HG03521 (cell line): ENCODE data around the gene FAM83D.
"Not testable (repeated sequence)": the region's sequence is repeated elsewhere in the genome, so short reads cannot be mapped to it uniquely, and the experiment has no call there.

Source experiments
- ATAC-seq: cut with Tn5 transposase; IDR thresholded peaks from one replicate; pipeline ENCODE4 v1.9.1; 2021; ENCODE audit warnings: mild to moderate bottlenecking, moderate library complexity; ENCODE audit not compliant: unreplicated experiment

FAM83D gene

DNA sequence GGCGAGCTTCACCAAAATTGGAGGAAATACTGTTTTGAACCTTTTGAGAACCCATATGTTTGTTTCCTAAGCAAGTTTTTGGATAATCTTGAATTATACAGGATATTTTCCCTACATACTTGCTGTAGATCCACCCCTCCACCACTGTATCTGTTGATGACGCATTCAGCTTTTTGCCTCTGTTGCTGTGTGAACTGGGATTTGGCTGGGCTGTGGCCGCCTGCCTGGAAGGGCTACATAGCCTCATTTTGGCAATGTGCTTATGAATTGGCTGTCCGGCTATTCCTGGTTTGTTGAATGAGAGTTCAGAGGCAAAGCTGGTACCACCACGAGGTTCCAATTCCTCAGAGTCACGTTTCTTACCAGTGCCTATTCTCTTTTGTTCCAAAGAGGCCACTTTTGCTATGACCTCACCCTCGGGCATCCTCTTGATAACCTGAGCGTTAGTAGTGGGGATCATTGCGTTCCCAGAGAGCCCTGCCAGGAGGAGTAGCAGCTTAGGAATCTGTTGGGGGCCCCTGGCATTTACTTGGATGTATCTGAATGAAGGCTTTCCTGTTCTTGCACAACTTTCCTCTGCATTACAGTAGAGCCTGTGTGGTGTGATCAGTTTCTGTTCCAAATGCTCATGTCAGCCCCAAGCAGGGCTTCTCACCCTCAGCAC is 6.4 kb downstream of the FAM83D start:
- ATAC-seq: no peak

DNA sequence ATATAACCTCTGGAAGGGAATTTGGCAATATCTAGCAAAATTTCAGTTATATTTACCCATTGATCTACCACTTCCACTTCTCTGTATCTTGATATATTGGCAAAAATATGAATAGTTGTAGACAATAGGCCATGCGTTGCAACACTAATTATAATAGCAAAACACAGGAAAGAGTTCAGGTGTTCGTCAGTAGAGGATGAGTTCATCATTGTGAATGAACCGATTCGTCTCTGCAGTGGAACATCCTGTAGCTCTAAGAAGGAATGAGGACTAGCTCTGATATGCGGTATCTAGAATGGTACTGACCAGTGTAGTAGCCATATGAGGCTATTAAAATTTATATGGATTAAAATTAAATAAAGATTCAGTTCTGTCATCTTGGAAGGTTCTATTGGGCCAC is 8.3 kb downstream of the FAM83D start:
- ATAC-seq: no peak

DNA sequence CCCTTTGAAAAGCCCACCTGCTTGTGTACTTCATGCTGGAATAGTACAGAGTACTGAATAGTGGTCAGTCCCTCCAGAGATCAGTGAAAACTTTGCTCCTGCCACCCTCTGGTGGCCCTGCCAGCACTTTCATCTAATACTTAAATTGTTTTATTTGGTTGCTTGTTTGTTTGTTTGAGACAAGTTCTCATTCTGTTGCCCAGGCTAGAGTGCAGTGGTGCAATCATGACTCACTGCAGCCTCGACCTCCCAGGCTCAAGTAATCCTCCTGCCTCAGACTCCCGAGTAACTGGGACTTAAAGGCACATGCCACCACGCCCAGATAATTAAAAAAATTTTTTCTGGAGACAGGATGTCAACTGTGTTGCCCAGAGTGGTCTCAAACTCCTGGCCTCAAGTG is 9.1 kb downstream of the FAM83D start:
- no peak for ATAC-seq

DNA sequence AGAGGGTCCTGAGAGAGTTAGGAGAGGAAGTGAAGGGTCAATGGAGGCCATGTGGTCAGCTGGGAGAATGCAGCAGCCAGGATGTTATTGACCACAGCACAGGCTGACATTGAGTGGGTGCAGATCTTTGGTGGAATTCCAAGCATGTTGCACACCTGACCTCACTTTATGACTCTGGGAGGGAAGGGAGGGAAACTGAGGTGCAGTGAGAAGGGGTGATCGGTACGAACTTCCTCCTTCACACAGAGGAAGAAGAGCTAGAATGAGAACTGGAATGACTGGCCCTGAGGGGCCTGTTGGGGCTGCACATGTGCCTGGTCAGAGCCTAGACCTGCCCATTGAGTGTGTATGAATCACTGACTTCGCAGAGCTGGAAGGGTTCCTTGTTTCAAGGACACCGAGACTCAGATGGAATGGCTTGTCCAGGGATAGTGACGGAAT is 9.8 kb downstream of the FAM83D start:
- ATAC-seq: no peak

DNA sequence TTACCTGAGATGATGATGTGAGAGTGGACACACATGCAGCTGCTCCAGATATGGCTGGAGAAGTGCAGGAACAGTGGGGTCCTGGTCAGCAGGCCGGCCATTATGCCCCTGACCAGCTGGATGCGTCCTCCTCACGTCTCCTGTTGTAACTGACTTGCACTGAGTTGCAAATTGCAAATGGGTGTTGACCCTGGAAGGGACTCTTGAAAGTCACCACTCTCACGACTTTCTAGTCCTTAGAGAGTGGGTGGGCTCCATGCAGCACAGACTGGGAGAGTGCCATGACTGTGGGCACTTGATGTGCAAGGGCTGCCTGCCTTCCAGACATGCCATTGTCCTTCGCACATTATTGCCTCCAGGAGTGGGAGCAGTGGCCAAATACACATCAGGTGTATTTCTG is 10.8 kb downstream of the FAM83D start:
- no peak for ATAC-seq

DNA sequence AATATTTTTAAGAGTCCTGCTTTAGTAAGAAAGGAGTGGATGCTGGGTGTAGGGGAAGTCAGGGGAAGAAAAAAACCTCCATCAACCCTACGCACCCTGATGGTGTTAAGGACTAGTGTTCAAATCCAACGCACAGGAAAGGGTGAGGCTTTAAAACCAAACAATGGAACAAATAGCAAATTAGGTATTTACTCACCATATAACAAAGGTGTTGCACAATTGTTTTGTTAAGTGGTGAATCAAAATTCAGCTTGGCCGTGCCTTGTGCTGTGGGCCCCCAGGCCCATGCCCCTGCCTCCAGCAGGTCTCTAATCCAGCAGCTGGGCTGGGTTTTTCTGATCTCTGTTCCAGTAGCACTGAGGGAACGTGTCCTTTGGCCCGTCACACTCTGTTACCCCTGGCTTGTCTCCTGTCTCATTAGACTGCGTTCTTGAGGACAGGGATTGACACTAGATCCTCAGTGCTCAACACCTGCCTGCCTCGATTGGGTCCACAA is 11.8 kb downstream of the FAM83D start:
- no peak for ATAC-seq

DNA sequence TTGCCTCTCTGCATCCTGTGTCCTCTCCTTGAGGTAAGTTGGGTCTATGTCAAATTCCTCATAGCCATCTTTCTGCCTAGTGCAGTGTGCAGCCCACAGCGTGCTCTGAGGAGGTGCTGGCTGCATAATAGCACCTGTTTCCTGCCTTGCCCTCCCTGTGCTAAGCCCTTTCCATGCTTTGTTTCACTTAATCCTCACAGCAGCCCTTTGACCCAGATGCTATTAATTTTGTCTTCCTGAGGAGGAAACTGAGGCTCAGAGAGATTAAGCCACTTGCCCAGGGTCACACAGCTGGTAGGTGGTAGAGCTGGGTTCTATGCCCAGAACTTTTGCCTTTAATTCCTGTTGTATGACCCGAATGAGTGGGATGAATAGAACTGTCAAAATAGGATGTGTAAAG is 13.5 kb downstream of the FAM83D start:
- ATAC-seq: no peak

DNA sequence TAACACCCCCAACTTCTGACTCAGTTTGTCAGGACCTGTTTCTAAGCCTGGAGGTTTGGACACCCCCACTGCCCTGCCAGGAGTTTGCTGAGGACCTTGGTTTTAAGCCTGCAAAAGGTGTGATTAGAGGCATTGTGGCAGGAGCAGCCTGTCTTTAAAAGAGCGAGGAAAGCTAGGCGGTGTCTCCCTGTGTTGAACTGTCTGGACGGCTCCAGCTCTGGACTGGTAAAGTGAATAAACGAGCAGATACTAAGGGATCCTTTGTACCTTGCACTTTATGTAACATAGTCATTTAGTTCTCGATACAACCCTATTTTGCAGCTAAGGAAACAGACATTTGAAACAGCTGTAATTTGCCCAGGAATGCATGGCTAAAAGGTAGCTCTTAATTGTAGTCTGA is 14.4 kb downstream of the FAM83D start:
- ATAC-seq: no peak

DNA sequence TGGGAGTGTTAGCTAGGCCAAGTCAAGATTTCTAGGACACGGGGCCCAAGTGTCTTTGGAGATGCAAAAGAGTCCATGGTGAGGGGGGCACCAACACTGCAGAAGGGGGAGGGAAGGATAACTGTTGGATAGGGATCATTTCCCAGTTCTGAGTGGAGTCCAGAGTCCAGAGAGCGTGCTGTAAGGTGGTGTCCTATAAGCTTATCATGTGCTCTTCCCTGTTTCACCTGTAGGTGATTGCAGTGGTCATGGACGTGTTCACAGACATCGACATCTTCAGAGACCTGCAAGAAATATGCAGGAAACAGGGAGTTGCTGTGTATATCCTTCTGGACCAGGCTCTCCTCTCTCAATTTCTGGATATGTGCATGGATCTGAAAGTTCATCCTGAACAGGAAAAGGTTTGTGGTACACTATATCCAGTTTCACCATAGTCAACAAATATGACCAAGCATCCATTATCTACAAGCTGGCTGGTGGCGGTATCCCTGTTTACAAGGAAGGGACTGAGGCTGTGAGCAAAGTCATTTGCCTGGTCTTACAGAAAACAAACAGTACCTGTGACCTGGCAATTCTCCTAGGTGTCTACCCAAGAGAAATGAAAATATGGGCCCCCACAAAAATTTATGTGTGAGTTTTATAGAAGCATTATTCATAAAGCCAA is 15.6 kb downstream of the FAM83D start:
- no peak for ATAC-seq

DNA sequence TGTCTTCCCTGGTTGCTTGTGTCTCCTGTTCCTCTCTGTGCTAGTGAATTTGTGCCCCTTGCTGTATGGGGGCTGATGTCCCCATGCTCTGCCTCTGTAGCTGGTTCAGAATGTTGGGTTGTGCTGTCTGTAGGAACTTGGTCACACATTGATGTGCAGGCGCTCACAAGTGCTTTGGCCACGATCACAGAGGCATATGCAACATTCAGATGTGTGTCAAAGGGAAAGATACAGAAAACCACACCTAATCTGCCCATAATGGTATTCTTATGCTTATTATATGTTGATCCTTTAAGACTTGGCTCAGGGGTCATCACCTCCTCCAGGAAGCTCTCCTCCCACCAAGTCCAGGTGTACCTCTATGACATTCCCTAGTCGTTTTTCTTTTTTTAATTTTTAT is 18.8 kb downstream of the FAM83D start:
- ATAC-seq: no peak

DNA sequence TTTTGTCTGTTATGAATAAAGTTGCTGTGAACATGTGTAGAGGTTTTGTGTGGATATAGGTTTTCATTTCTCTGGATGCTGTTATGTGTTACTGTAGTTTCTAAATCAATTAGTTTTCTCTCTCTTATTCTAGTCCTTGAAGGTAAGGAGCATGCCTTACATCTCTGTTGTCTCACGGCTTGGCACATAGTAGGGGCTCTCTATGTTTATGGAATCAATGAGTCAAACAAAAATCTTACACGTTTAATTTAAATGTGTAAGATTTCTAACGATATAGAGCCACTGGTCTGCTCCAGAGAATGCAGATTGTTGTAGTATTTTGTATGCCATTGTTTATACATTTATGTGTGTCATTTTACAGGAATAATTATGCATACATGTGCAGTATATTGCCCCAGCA is 20.6 kb downstream of the FAM83D start:
- no peak for ATAC-seq

DNA sequence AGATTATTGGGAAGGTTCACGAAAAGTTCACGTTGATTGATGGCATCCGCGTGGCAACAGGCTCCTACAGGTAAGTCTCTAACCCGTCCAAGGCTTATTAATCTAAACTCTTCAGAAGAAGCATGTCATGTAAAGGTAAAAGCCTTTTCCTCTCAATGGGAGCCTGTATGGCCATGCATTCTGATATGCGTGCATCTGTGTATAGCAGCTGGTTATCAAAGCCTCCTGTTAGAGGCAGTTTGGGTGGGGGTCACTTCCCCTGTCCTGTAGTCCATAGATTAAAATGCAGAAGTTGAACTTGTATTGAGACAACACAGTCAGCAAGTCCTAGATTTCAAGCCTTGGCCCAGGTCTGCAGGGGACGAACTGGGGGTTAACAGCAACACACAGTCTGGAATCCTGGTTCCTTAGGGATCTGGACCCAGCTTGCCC is 21.7 kb downstream of the FAM83D start:
- no peak for ATAC-seq

DNA sequence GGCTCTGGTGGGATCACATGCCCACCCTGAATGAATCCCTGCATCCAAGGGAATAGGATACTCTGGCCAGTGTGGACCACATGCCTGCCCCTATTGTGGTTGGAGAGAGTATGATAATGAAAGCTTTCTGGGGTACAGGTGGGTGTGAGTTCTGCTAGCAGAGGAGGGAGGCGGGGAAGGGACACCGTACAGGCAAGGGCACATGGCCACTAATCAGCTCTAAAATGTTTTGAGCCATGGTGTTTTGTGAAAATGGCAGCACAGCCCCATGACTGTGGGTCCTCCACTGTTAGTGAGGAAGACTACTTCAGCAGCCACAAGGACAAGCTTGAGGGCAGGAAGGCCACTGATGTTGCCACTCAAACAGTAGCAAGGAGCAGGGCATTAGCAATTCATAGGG is 24.0 kb downstream of the FAM83D start:
- no peak for ATAC-seq

DNA sequence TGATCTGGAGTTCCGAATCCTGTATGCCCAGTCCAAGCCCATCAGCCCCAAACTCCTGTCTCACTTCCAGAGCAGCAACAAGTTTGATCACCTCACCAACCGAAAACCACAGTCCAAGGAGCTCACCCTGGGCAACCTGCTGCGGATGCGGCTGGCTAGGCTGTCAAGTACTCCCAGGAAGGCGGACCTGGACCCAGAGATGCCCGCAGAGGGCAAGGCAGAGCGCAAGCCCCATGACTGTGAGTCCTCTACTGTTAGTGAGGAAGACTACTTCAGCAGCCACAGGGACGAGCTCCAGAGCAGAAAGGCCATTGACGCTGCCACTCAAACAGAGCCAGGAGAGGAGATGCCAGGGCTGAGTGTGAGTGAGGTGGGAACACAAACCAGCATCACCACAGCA is 25.4 kb downstream of the FAM83D start:
- no peak for ATAC-seq

DNA sequence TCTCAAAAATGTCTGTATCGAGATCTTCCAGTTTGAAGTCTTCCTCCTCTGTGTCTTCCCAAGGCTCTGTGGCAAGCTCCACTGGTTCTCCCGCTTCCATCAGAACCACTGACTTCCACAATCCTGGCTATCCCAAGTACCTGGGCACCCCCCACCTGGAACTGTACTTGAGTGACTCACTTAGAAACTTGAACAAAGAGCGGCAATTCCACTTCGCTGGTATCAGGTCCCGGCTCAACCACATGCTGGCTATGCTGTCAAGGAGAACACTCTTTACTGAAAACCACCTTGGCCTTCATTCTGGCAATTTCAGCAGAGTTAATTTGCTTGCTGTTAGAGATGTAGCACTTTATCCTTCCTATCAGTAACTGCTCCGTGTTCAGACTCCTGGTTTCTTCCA is 25.9 kb downstream of the FAM83D start:
- ATAC-seq: no peak

DNA sequence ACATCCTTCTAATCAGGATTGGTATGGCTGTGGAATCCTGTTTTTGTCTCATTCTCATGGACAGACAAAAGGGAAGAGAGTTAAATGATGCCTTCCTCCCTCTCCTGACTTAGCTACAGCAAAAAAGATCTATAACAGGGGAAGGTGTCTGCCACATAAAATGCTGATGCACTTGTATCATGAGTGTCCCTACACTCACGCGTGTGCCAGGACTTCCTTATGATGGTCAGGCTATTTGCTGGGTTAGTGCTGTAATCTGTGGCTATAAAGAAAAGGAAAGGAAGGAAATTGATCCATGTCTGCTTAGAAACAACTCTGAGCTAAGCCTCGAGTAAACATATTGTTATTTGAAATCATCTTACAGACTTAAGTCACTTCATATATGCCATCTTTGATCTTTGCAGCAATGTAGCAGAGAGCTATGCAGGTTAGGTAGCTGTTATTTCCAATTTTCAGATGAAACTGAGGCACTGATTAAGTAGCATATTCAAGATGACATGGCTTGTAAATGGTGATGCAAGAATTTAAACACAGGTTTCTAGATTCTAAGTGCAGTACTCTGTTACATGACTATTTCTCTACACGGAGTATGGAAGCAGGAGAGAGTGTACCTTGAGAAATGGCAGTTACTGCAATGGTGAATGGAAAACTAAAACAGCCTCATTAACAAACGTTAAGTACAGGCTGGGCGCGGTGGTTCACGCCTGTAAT is 27.6 kb downstream of the FAM83D start:
- ATAC-seq: no peak

DNA sequence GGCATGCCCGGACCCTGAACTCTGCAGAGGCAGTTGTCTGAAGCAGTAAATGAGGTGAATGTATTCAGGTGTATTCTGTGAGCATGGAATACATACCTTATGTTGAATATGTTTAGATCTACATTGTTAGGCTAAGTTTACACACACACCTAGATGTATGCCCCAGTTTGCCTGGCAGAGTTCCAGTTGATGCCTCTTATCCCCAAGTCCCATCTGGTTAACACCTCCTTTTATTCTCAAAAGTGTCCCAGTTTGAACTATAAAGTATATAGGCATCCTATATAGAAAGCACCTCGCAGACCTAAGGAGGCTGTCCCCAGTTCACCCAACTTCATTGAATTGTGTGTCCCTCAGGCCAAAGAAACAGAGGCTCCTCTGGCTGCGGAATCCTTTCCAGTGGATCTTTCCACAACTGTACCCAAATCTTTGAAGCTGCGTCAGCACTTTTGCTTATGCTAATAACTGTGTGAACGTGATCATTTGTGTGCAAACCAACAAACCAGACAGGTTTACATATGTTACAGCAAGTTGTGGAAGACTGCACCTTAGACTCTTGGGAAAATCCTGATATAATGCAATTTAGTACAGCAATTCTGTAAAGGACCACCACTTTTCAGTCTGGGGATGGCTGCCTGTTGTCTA is 31.1 kb downstream of the FAM83D start:
- ATAC-seq: no peak

DNA sequence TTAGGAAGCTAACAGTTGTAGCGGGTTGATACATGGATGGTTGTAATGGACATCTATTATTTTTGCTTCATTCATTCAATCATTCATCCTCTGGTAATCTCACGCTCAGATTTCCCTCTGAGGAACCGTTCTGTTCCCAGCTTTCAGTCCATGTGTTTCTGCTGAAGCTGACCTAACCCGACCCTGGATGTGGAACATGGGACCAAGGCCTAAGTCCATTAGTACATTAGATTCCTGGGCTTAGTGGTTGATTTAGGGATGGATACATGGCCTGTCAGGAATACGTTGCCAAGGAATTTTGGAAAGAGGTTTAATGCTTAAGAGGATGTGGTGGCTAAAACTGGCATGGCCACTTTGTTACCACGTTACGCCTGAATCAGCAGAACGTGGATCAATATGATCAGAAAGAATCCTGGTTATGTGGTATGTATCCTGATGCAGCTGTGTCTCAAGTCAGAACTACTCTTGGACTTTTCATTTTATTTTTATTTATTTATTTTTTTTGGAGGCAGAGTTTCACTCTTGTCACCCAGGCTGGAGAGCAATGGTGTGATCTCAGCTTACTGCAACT is 31.8 kb downstream of the FAM83D start:
- no peak for ATAC-seq

DNA sequence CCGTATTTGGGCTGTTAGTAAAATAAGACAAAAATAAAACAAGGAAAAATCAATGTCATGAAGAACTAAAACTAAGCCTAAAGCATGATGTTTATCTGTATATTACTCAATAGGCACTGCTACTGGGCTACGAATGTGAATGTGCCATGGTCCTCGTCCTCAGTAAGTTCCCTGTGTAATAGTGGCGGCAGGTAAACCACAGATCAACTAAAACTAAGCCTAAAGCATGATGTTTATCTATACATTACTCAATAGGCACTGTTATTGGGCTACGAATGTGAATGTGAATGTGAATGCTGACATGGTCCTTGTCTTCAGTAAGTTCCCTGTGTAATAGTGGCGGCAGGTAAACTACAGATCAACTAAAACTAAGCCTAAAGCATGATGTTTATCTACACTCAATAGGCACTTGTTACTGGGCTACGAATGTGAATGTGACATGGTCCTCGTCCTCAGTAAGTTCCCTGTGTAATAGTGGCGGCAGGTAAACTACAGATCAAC is 34.0 kb downstream of the FAM83D start:
- not testable (repeated sequence) for ATAC-seq

DNA sequence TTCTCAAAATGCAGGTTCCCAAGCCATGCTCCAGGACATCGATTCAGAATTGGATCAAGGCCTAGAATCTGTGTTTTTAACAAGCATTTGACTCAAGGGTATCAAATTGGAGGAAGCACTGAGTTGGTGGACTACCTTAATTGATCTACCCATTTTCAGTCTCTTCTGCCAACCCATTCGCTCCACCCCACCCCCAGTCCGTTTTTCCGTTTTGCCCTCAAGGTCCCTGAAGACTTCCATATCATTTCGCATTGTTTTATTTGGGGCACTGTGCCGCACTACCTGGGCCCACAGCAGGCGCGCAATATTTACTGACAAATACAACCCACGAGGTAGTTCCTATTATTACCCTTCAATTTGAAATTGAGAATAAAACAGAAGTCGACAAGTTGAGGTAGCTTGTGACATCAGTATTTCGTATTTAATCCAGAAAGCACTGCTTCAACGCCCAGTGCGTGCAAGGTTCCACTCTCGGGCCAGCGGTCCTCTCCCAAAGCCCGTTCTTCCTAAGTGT is 35.4 kb downstream of the FAM83D start:
- ATAC-seq: no peak
